Neural crest cell (in vitro differentiated cells): ENCODE measurements around the gene ROBO1. TPM values are rescaled to one million over a fixed set of nuclear protein-coding genes. Genes with fewer than 3 reads are reported as not detected.

ENCODE experiments used
- DNase-seq: peaks from one replicate; pipeline ENCODE4 v3.0.0; 2021; ENCODE audit warnings: low read depth, mixed read lengths, low spot score
- H3K27ac Mint-ChIP-seq: one replicate; pipeline ENCODE4 v1.8.0; 2021; ENCODE audit warnings: mild to moderate bottlenecking, mixed read lengths; ENCODE audit not compliant: unreplicated experiment
- H3K27me3 Mint-ChIP-seq: 2 replicates; pipeline ENCODE4 v1.8.0; 2021; ENCODE audit warnings: low read depth, mild to moderate bottlenecking, mixed read lengths
- H3K36me3 Mint-ChIP-seq: 2 replicates; pipeline ENCODE4 v1.8.0; 2021; ENCODE audit warnings: low read depth, mild to moderate bottlenecking, mixed read lengths
- H3K4me1 Mint-ChIP-seq: 2 replicates; pipeline ENCODE4 v1.8.0; 2021; ENCODE audit warnings: mixed read lengths
- H3K4me3 Mint-ChIP-seq: one replicate; pipeline ENCODE4 v1.8.0; 2021; ENCODE audit warnings: mild to moderate bottlenecking, mixed read lengths
- H3K9me3 Mint-ChIP-seq: 2 replicates; pipeline ENCODE4 v1.8.0; 2021; ENCODE audit warnings: mixed read lengths
- total RNA-seq: library from RNA; stranded (reverse); gene quantifications from 2 replicates; pipeline ENCODE4 v1.2.1, GENCODE V29; 2021
- TF ChIP-seq, protein P1 (sequence below): fragments of 200-600 bp; sonication (generic); conservative IDR thresholded peaks from 2 replicates; pipeline ENCODE4 v1.5.0; 2021; ENCODE audit warnings: antibody characterized with exemption, mild to moderate bottlenecking

The ROBO1 gene
- total RNA-seq, 1 donor from 2014 or later: 88.7 TPM

- Mint-ChIP-seq H3K36me3 (no peaks in the 10 kb centered on the region), H3K27me3 (no peaks in the 10 kb centered on the region), H3K27ac (no peak overlapping the region), H3K4me3 (no peak overlapping the region), H3K4me1 (no peaks in the 10 kb centered on the region), H3K9me3 (no peaks in the 10 kb centered on the region)
- DNase-seq: no peak
- TF ChIP-seq, protein P1, sequence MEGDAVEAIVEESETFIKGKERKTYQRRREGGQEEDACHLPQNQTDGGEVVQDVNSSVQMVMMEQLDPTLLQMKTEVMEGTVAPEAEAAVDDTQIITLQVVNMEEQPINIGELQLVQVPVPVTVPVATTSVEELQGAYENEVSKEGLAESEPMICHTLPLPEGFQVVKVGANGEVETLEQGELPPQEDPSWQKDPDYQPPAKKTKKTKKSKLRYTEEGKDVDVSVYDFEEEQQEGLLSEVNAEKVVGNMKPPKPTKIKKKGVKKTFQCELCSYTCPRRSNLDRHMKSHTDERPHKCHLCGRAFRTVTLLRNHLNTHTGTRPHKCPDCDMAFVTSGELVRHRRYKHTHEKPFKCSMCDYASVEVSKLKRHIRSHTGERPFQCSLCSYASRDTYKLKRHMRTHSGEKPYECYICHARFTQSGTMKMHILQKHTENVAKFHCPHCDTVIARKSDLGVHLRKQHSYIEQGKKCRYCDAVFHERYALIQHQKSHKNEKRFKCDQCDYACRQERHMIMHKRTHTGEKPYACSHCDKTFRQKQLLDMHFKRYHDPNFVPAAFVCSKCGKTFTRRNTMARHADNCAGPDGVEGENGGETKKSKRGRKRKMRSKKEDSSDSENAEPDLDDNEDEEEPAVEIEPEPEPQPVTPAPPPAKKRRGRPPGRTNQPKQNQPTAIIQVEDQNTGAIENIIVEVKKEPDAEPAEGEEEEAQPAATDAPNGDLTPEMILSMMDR: peak; percentile 20
Observed at GRCh38 chr3:79406175-79406574, 361.6 kb downstream of the ROBO1 start.

DNA sequence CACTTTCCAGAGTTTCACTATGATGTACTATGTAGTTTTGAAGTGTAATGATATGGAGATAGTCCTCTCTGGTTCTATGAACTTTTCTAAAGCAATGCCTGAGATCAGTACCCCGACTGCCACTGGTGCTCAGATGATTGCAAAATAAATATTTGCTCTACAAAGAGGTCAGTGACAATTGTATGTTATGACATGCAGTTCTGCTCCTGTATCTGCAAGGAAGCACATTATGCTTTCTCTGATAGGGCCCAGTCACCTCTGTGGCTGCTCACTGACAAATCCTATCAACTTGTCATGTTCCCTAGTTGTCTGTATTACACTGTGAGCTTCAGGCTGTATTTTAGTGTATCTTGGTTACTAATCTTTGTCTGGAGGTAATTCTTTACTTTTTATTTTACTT lies 362.6 kb downstream of the ROBO1 start:
- H3K27ac Mint-ChIP-seq: peak overlapping the region; percentile 38
- no peaks in the 10 kb centered on the region for H3K27me3 Mint-ChIP-seq
- no peaks in the 10 kb centered on the region for H3K4me1 Mint-ChIP-seq
- no peak overlapping the region for H3K4me3 Mint-ChIP-seq
- TF ChIP-seq, protein P1: no peak
- no peaks in the 10 kb centered on the region for H3K36me3 Mint-ChIP-seq
- H3K9me3 Mint-ChIP-seq: no peaks in the 10 kb centered on the region
- DNase-seq: no peak

- Mint-ChIP-seq H3K4me1 (peaks cover 11% of the 10 kb centered on the region), H3K36me3 (no peaks in the 10 kb centered on the region), H3K9me3 (peaks cover 6% of the 10 kb centered on the region), H3K27me3 (no peaks in the 10 kb centered on the region), H3K27ac (no peak overlapping the region), H3K4me3 (no peak overlapping the region)
- TF ChIP-seq, protein P1: no peak
- DNase-seq: no peak
Observed at GRCh38 chr3:79396595-79396994, 371.2 kb downstream of the ROBO1 start.

- TF ChIP-seq, protein P1: no peak
- H3K27ac Mint-ChIP-seq: no peak overlapping the region
- peaks cover 3% of the 10 kb centered on the region for H3K36me3 Mint-ChIP-seq
- H3K4me1 Mint-ChIP-seq: peaks cover 11% of the 10 kb centered on the region
- peaks cover 3% of the 10 kb centered on the region for H3K9me3 Mint-ChIP-seq
- no peak for DNase-seq
- no peaks in the 10 kb centered on the region for H3K27me3 Mint-ChIP-seq
- no peak overlapping the region for H3K4me3 Mint-ChIP-seq
Observed at GRCh38 chr3:79392479-79392878, 375.3 kb downstream of the ROBO1 start.

DNA sequence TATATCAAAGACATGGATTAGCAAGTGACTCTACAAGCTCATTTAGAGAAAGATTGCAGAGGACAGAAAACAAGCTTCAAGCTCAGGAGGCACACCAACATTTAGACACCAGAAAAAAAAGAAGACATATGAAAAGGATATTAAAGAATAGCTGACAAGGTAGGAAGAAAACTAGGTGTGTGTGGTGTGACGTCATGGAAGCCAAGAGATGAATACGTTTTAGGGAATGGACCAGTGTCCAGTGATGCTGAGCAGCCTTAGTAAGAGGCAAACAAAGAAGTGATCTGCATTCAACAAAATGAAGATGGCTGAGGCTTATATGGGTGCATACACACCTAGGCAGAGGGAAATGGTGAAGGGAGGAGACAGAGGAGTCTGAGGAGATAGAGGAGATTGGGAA lies 377.4 kb downstream of the ROBO1 start:
- no peaks in the 10 kb centered on the region for H3K27me3 Mint-ChIP-seq
- peaks cover 3% of the 10 kb centered on the region for H3K36me3 Mint-ChIP-seq
- H3K4me3 Mint-ChIP-seq: no peak overlapping the region
- peaks cover 3% of the 10 kb centered on the region for H3K9me3 Mint-ChIP-seq
- H3K27ac Mint-ChIP-seq: peak overlapping the region; percentile 72
- TF ChIP-seq, protein P1: no peak
- H3K4me1 Mint-ChIP-seq: peaks cover 24% of the 10 kb centered on the region
- DNase-seq: no peak

DNA sequence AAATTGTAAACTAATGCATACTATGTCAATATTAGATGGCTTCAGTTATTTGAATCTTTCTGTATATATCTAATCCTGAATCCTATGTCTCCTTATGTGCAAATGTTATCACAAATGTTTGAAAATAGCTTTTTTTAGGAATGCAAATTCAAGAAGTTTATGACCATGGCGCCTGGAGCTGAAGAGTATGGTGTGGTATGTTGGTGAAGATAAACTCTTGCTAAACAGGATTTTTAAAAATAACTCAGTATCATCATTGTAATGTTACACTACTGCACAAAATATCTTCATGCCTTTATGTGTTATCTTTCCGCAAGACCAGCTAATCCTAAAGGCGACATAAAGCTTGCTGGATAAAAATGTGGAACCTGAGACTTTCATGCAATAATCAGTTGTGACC lies 382.6 kb downstream of the ROBO1 start:
- no peaks in the 10 kb centered on the region for H3K36me3 Mint-ChIP-seq
- H3K9me3 Mint-ChIP-seq: peaks cover under 1% of the 10 kb centered on the region
- H3K27me3 Mint-ChIP-seq: no peaks in the 10 kb centered on the region
- no peak overlapping the region for H3K27ac Mint-ChIP-seq
- DNase-seq: no peak
- TF ChIP-seq, protein P1: no peak
- H3K4me3 Mint-ChIP-seq: no peak overlapping the region
- H3K4me1 Mint-ChIP-seq: peaks cover 34% of the 10 kb centered on the region
